DND-41 (cell line): ENCODE measurements around the gene PLD5.

ENCODE experiments used
- CTCF ChIP-seq: IDR thresholded peaks from 2 replicates; pipeline ENCODE4 v1.5.1; 2012; ENCODE audit warnings: borderline replicate concordance, low read length, moderate library complexity, mild to moderate bottlenecking; ENCODE audit not compliant: poor library complexity, severe bottlenecking; ENCODE audit errors: extremely low read depth
- EZH2 ChIP-seq: IDR thresholded peaks from 3 replicates; pipeline ENCODE4 v1.6.1; 2012; ENCODE audit warnings: borderline replicate concordance, low read depth, mild to moderate bottlenecking, moderate library complexity, low read length, inconsistent platforms; ENCODE audit not compliant: severe bottlenecking

GRCh38 chr1:242146652-242147051 is 377.8 kb downstream of the PLD5 start:
- no peak for TF ChIP-seq CTCF
- no peak for TF ChIP-seq EZH2
